Astrocyte of the cerebellum (primary cell): ENCODE results near the gene DCX.

Source experiments
- DNase-seq: peaks from one replicate; pipeline ENCODE4 v3.0.0-alpha.2; 2011; ENCODE audit warnings: low read depth
- H3K4me3 ChIP-seq: 2 replicates; pipeline ENCODE4 v1.5.1; 2011; ENCODE audit warnings: mild to moderate bottlenecking, low read depth, low read length, moderate library complexity
- in situ Hi-C: cut with HindIII; loops from 2 replicates; pipeline ENCODE4 v1.10.0; 2017; ENCODE audit warnings: low sequenced_read_pairs
- TF ChIP-seq, protein P1 (sequence below): IDR thresholded peaks from 2 replicates; pipeline ENCODE4 v1.5.1; 2012; ENCODE audit warnings: low read length, low read depth, moderate library complexity, mild to moderate bottlenecking; ENCODE audit errors: missing control alignments

DCX gene

DNA sequence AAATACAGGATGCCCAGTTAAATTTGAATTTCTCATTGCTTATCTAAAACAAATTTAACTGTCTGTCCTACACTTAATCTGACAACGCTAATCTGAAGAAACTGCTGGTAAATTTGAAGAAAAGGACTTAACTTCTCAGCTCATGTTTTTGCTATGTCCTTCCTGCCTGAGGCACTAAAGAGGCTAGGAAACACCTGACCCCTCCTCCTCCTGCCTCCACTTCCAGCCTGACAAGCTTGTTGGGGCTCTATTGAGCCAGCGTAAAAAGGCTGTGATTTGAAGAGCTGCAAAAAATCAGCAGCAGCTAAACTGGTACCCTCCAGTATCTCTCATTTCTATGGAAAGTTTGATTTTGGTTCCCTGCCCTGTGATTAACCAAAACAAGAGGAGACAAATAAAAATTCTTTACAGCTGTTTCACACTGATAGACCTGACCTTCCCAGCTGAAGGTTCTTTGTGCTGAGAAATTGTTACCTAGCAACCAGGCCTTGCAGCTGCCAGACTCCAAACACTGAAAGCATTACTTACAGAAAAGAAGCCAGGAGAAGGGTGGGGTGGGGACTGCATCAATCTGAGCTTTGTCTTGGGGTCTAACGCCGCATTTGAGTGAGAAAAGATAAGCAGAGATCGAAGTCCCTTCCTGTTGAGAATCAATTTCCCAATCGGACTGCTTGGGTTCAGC is 35.0 kb downstream of the DCX start:
- no peak for DNase-seq
- TF ChIP-seq, protein P1, sequence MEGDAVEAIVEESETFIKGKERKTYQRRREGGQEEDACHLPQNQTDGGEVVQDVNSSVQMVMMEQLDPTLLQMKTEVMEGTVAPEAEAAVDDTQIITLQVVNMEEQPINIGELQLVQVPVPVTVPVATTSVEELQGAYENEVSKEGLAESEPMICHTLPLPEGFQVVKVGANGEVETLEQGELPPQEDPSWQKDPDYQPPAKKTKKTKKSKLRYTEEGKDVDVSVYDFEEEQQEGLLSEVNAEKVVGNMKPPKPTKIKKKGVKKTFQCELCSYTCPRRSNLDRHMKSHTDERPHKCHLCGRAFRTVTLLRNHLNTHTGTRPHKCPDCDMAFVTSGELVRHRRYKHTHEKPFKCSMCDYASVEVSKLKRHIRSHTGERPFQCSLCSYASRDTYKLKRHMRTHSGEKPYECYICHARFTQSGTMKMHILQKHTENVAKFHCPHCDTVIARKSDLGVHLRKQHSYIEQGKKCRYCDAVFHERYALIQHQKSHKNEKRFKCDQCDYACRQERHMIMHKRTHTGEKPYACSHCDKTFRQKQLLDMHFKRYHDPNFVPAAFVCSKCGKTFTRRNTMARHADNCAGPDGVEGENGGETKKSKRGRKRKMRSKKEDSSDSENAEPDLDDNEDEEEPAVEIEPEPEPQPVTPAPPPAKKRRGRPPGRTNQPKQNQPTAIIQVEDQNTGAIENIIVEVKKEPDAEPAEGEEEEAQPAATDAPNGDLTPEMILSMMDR, result no peak
- in situ Hi-C loops, result no loop called here
- H3K4me3 ChIP-seq, result no peak overlapping the region

- no peak overlapping the region for H3K4me3 ChIP-seq
- DNase-seq, result no peak
- TF ChIP-seq, protein P1, result no peak
- in situ Hi-C loops, result no loop called here
These were observed 35.5 kb downstream of the DCX start for GRCh38 chrX:111376486-111376885.

DNA sequence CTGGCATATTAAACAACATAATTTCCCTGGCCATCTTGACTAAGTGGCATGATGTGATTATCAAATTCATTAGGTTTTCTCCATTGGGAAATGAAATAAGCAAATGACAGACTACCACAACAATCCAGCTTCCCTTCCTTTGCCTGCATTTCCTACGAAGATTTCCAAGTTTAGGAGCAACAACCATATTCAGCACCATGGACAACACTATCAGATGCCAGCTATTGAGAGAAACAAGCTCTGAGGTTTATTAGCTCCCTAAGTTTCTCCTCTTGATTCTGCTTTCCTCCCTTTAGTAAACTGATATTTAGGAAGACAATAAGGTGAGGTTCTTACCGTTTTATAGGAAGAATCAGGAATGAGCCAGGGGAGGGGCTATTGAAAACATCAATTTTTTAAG is 36.2 kb downstream of the DCX start:
- DNase-seq, result peak; percentile 6
- no peak overlapping the region for H3K4me3 ChIP-seq
- TF ChIP-seq, protein P1, result no peak
- in situ Hi-C loops, result no loop called here

GRCh38 chrX:111372086-111372485 is 39.9 kb downstream of the DCX start:
- no peak for DNase-seq
- in situ Hi-C loops, result no loop called here
- TF ChIP-seq, protein P1, result no peak
- no peak overlapping the region for H3K4me3 ChIP-seq

- in situ Hi-C loops, result no loop called here
- DNase-seq, result no peak
- TF ChIP-seq, protein P1, result no peak
- H3K4me3 ChIP-seq, result no peak overlapping the region
These were observed 46.1 kb downstream of the DCX start for GRCh38 chrX:111365770-111366325.

DNA sequence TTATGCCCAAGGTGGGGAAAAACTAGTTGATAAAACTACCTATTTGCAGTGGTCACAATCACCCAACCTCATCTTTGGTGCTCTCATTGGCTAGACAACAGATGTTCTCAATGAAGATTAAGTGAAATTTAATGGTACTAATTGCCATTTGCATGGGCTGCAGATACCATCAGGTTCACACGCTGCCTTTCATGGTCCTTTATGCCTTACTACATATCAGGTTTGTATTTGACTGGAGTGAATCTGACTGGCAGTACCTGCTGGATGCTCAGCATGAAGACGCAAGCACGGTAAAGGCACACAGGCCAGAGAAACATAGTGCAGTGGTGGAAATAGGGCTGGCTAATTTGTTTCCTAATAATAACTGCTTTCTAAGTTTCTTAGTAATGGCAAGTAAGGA is 48.3 kb downstream of the DCX start:
- TF ChIP-seq, protein P1, result no peak
- H3K4me3 ChIP-seq, result no peak overlapping the region
- in situ Hi-C loops, result no loop called here
- DNase-seq, result no peak

DNA sequence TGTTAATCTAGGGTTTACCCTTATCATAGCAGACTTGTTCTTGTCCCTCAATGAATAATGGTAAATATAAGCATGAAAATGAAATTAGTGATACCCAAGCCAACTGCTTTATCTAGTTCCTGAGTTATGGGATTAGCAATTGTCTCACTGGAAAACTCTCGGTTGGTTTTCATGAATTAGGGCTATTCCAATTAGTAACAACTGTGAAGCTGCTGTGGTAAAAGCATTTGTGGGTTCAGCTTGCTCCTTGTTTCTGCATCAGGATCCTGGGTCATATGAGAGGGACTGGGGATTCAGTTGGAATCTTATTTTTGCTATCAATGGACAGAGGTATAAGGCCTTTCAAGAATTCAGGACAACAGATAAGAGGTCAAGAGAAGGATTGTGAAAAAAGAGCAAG is 50.2 kb downstream of the DCX start:
- no peak for DNase-seq
- in situ Hi-C loops, result no loop called here

More for the DNA sequence above, 50.2 kb downstream of the DCX start:
- no peak overlapping the region for H3K4me3 ChIP-seq
- TF ChIP-seq, protein P1, result no peak
